ENCODE data around the gene ASPSCR1. TPM values are rescaled to one million over a fixed set of nuclear protein-coding genes. Genes with fewer than 3 reads are reported as not detected.

The ASPSCR1 gene
- total and polyA plus RNA-seq, 2 of the 13 experiments (the other 11 are each of a cell fraction or from before 2014, with no cell fraction given), result 274 to 314 TPM

- TF ChIP-seq ATF6 (CRISPR knock-in tag; conservative IDR thresholded peaks at IDR 0.05), result no peak
- TF ChIP-seq ZNF326 (CRISPR knock-in tag; IDR thresholded peaks at IDR 0.05; ENCODE audit: borderline replicate concordance), result no peak
- no peak for TF ChIP-seq HNF4G (IDR thresholded peaks at IDR 0.05; ENCODE audit: borderline replicate concordance, low read depth, low read length)
- no peak; the same call in 1 of the 2 replicates for TF ChIP-seq HNF4G (CRISPR knock-in tag; IDR thresholded peaks at IDR 0.05; ENCODE audit: borderline replicate concordance, low read depth)
- TF ChIP-seq ZNF747 (CRISPR knock-in tag; IDR thresholded peaks at IDR 0.05; ENCODE audit: borderline replicate concordance), result peak; percentile 16; the same call in 1 of the 2 replicates
- TF ChIP-seq NFYC (CRISPR knock-in tag; IDR thresholded peaks at IDR 0.05), result no peak
- TF ChIP-seq ZFX (CRISPR knock-in tag; IDR thresholded peaks at IDR 0.05; ENCODE audit: low read depth), result peak; percentile 66; the same call in 1 of the 2 replicates
- no peak for TF ChIP-seq ZNF446 (CRISPR knock-in tag; IDR thresholded peaks at IDR 0.05)
- TF ChIP-seq ZFP37 (CRISPR knock-in tag; IDR thresholded peaks at IDR 0.05; ENCODE audit: borderline replicate concordance), result no peak
- no peak for TF ChIP-seq SNAPC5 (CRISPR knock-in tag; IDR thresholded peaks at IDR 0.05; ENCODE audit: borderline replicate concordance)
- no peak for TF ChIP-seq ZFAT (CRISPR knock-in tag; conservative IDR thresholded peaks at IDR 0.05)
- TF ChIP-seq ZFP90 (CRISPR knock-in tag; IDR thresholded peaks at IDR 0.05; ENCODE audit: borderline replicate concordance), result no peak
- peak; percentile 34; the same call in 1 of the 2 replicates for TF ChIP-seq ZNF138 (CRISPR knock-in tag; IDR thresholded peaks at IDR 0.05; ENCODE audit: low read depth)
- 0 out of 2 replicates have a peak, but pooled peaks have one; percentile 14 for TF ChIP-seq PHF8 (CRISPR knock-in tag; IDR thresholded peaks at IDR 0.05)
- TF ChIP-seq TFDP2 (CRISPR knock-in tag; IDR thresholded peaks at IDR 0.05), result 0 out of 2 replicates have a peak, but pooled peaks have one; percentile 10
- TF ChIP-seq HINFP (CRISPR knock-in tag; IDR thresholded peaks at IDR 0.05; ENCODE audit: low read depth), result 0 out of 2 replicates have a peak, but pooled peaks have one; percentile 43
- no peak for TF ChIP-seq SPEN (CRISPR knock-in tag; IDR thresholded peaks at IDR 0.05; ENCODE audit: low read depth)
- TF ChIP-seq ZBTB25 (CRISPR knock-in tag; IDR thresholded peaks at IDR 0.05), result no peak
- TF ChIP-seq E2F1 (CRISPR knock-in tag; IDR thresholded peaks at IDR 0.05), result no peak
- peak; percentile 36; the same call in 1 of the 2 replicates for TF ChIP-seq HOXA3 (CRISPR knock-in tag; IDR thresholded peaks at IDR 0.05)
These were observed 21.4 kb downstream of the ASPSCR1 start (continued) for GRCh38 chr17:81998691-81999438.
